NB4 (cell line): ENCODE measurements around the gene PLCD1.

ENCODE experiments used
- MYC ChIP-seq: IDR thresholded peaks from 2 replicates; pipeline ENCODE4 v1.6.1; 2011; ENCODE audit warnings: low read depth, low read length
- POLR2A ChIP-seq: IDR thresholded peaks from 2 replicates; pipeline ENCODE4 v1.6.1; 2011; ENCODE audit warnings: mild to moderate bottlenecking; ENCODE audit not compliant: insufficient read length; ENCODE audit errors: extremely low read depth
- TF ChIP-seq, protein P1 (sequence below): IDR thresholded peaks from one replicate; pipeline ENCODE4 v1.5.1; 2012; ENCODE audit warnings: low read depth, low read length
- TF ChIP-seq, protein P2 (sequence below): IDR thresholded peaks from 2 replicates; pipeline ENCODE4 v1.6.1; 2011; ENCODE audit warnings: low read depth, low read length

DNA sequence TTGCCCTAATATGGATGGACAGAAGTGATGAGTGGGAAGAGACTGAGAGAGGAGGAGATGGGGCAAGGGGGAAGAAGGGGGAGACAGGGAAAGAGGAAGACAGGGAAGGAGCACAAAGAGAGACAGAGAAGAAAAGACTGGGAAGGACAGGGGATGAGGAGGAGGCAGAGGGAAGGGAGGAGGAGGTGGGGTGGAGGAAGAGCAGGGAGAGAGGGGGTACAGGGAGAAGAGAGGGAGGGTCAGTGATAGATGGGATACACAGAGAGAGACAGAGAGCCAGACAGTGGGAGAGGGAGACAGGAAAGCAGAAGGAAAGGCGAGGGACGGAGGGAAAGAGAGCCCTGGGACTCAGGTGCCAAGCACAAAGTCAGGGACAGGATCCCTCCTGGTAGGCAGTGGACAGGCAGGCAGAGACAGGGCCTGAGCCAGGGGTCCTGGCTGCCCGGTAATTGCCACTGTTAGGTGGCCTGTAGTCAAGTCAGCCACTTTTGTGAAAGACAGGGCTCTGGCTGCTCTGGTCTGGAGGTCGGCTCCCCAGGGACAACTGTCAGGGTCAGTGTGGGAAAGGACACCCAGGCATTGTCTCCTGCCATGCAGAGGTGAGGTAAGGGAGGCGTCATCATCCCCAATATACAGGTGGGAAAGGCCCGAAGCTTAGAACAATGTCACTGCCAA, 29.1 kb downstream of the PLCD1 start:
- TF ChIP-seq, protein P1, sequence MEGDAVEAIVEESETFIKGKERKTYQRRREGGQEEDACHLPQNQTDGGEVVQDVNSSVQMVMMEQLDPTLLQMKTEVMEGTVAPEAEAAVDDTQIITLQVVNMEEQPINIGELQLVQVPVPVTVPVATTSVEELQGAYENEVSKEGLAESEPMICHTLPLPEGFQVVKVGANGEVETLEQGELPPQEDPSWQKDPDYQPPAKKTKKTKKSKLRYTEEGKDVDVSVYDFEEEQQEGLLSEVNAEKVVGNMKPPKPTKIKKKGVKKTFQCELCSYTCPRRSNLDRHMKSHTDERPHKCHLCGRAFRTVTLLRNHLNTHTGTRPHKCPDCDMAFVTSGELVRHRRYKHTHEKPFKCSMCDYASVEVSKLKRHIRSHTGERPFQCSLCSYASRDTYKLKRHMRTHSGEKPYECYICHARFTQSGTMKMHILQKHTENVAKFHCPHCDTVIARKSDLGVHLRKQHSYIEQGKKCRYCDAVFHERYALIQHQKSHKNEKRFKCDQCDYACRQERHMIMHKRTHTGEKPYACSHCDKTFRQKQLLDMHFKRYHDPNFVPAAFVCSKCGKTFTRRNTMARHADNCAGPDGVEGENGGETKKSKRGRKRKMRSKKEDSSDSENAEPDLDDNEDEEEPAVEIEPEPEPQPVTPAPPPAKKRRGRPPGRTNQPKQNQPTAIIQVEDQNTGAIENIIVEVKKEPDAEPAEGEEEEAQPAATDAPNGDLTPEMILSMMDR = no peak
- TF ChIP-seq POLR2A (no peak), MYC (no peak)
- TF ChIP-seq, protein P2, sequence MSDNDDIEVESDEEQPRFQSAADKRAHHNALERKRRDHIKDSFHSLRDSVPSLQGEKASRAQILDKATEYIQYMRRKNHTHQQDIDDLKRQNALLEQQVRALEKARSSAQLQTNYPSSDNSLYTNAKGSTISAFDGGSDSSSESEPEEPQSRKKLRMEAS = no peak
